HG03575 (cell line): ENCODE measurements around the gene MRGPRX1.
"Not testable (repeated sequence)": the region's sequence is repeated elsewhere in the genome, so short reads cannot be mapped to it uniquely, and the experiment has no call there.

Experiments
- ATAC-seq: cut with Tn5 transposase; IDR thresholded peaks from one replicate; pipeline ENCODE4 v1.9.1; 2021; ENCODE audit not compliant: unreplicated experiment, insufficient number of reproducible peaks, low FRiP score; ENCODE audit errors: extremely low read depth

The MRGPRX1 gene

GRCh38 chr11:18939314-18939713, at the start of gene MRGPRX1:
Gene MRGPRX1 (minus strand): TSS chr11:18939414. CDS start chr11:18934784, 4,630 bp downstream.
- no peak for ATAC-seq

DNA sequence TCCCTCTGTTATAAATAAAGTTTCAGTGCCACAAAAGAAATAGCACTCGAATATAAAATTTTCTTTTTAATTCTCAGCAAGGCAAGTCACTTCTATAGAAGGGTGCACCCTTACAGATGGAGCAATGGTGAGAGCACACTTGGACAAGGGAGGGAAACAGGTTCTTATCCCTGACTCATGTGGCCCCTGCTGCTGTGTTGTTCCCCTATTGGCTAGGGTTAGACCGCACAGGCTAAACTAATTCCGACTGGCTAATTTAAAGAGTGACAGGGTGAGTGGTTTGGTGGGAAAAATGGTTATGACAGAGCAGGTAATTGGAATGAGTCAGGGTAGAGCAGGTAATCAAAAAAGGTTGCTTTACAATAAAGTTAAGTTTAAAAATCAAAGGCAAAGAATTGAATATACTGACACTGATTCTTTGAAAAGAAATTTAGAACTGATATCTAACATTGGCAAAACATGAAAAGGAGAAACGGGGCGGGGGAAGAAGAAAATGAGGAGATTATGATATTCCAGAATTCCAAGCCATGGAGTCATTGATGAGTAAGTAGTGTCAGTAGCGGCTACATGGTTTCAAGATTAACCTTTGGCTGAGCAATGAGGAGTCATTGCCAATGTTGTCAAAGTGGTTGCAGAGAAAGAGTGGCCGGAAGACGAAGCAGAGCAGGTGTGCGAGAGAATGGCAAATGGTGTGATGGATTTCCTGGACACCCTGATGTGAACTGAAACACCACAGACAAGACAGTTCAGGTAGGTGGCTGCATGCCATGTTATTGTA, 48.4 kb upstream of the MRGPRX1 start:
- ATAC-seq, result no peak

DNA sequence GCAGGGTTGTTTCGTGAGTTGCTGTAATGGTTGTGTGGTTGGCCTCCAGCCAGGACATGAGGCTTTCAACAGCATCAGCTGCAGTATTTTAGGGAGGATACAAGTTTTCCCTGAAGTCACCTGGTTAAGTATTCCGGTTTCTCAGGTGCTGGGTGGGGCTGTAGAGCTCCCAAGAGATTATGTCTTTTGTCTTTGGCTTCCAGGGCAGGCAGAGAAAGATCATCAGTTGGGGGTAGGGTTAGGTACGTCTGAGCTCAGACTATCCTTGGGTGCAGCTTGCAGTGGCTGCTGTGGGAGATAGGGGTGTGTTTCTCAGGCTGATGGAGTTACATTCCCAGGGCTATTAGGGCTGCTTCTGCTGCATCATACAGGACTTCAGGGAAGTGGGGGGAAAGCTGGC, 47.5 kb upstream of the MRGPRX1 start:
- no peak for ATAC-seq

GRCh38 chr11:18981897-18982296, 42.7 kb upstream of the MRGPRX1 start:
- ATAC-seq, result no peak

DNA sequence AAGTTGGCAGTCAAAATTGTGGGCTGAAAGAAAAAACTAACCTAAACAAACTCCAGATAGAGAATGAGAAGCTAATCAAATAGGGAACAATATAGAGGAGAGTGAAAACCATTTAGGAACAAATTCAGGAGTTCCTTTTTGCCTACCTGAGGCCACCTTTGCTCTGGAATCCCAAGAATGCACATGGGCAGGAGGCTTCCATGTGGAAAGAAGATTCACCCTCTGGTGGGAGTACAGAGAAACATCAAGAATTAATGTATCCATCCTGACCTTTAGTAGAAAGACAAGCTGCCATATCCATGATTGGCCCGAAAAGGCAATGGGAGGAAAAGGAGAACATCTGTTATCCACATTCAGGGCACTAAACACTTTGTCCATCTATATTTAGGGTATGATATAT, 35.0 kb upstream of the MRGPRX1 start:
- no peak for ATAC-seq

DNA sequence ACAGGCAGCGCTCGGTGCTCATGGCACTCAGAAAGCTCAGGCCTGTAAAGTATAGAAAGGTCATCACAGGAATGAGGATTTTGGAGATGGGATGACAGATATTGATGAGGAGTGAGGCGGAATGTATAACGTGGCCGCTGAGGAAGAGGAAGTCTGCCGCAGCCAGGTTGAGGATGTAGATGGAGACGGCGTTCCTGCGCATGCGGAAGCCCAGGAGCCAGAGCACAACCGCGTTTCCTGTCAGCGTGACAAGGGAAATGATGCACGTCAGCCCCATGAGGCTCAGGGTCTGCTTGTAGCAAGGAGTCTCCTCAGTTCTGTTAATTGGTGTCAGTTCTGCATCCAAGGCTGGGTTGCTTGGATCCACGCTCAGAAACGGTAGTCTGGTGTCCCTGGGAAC, 33.1 kb upstream of the MRGPRX1 start:
- no peak for ATAC-seq

DNA sequence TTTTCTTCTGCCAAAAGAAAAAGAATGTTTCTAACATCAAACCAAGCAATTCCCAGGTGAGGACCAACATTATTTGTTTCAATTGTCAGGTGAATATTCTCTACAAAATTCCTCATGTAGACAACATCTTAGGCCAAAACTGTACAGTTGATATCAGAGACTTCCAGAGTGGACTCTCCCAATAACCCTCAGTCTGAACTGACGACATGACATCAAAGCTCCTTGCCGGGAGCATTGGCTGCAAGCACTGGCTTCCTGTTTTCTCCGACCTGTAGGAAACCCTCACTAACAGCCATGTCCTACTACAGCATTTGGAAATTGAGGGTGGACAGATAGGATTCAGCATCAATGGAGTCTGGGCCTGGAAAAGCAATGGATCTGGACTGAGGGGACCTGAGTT, 30.5 kb upstream of the MRGPRX1 start:
- no peak for ATAC-seq

- ATAC-seq, result no peak
Observed at GRCh38 chr11:18958221-18958910, 19.2 kb upstream of the MRGPRX1 start.

DNA sequence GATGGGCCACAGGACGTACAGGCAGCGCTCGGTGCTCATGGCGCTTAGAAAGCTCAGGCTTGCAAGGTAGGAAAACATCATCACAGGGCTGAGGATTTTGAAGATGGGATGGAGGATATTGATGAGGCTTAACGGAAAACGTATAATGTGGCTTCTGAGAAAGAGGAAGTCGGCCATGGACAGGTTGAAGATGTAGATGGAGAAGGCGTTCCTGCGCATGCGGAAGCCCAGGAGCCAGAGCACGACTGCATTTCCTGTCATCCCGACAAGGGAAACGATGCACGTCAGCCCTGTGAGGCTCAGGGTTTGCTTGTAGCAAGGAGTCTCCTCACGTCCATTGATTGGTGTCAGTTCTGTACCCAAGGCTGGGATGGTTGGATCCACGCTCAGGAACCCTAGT, 17.4 kb upstream of the MRGPRX1 start:
- ATAC-seq, result no peak

- no peak for ATAC-seq
Observed at GRCh38 chr11:18936002-18936673, 3.1 kb downstream of the MRGPRX1 start.

GRCh38 chr11:18934195-18934814, 4.9 kb downstream of the MRGPRX1 start:
- ATAC-seq, result no peak

GRCh38 chr11:18927550-18928322, 11.5 kb downstream of the MRGPRX1 start:
- ATAC-seq, result no peak

GRCh38 chr11:18925426-18925825, 13.8 kb downstream of the MRGPRX1 start:
- ATAC-seq, result not testable (repeated sequence)

DNA sequence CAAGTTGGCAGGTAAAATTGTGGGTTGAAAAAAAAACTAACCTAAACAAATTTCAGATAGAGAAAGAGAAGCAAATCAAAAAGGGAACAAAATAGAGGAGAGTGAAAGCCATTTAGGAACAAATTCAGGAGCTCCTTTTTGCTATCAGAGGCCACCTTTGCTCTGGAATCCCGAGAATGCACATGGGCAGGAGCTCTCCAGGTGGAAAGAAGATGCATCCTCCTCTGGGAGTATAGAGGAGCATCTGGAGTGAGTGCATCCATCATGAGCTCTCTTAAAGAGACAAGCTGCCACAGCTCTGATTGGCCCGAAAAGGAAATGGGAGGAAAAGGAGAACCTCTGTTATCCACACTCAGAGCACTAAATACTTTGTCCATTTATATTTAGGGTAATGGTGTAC, 26.3 kb downstream of the MRGPRX1 start:
- ATAC-seq, result no peak

- ATAC-seq, result no peak
Observed at GRCh38 chr11:18907391-18907790, 31.8 kb downstream of the MRGPRX1 start.

GRCh38 chr11:18900637-18901036, 38.6 kb downstream of the MRGPRX1 start:
- ATAC-seq, result not testable (repeated sequence)

- not testable (repeated sequence) for ATAC-seq
Observed at GRCh38 chr11:18900151-18900611, 39.0 kb downstream of the MRGPRX1 start.

- not testable (repeated sequence) for ATAC-seq
Observed at GRCh38 chr11:18891712-18892111, 47.5 kb downstream of the MRGPRX1 start.

DNA sequence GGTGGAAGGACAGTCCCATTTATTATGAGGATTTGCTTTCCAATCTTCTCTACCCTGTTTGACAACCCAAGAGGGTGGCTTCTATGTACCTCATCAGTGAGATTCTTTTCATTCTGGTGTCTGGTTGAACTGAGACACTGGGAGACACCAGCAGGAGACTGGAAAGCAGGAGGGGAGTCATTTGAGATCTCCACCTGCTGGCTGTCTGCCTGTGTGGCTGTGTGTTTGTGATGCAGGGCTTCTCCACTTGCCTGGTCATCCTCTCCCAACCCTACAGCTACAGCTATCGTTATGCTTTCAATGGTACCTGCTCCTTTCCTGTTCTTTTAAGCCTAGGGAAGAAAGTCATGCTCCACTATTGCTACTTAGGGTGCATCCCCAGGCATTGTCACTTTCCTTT, 48.6 kb downstream of the MRGPRX1 start:
- ATAC-seq, result no peak
